HG02943 (cell line): ENCODE data around the gene CMBL.

ENCODE experiments used
- ATAC-seq: cut with Tn5 transposase; IDR thresholded peaks from one replicate; pipeline ENCODE4 v1.9.1; 2021; ENCODE audit warnings: mild to moderate bottlenecking, low read depth, moderate library complexity; ENCODE audit not compliant: unreplicated experiment

The CMBL gene

GRCh38 chr5:10228288-10228687 lies 79.4 kb downstream of the CMBL start:
- ATAC-seq, result no peak
